Measurements from ENCODE around the gene GANC.

- TF ChIP-seq CTCF (IDR thresholded peaks at IDR 0.05 in 2 of 3, conservative IDR thresholded peaks at IDR 0.05 in 1 of 3; ENCODE audit: insufficient read depth in 2 of 3, low read depth in 1 of 3, low read length in 3 of 3) (no peak), YY1 (IDR thresholded peaks at IDR 0.05; ENCODE audit: borderline replicate concordance in 1 of 3, control insufficient read depth in 1 of 3, extremely low read depth in 1 of 3, insufficient read depth in 3 of 3, insufficient read length in 1 of 3, insufficient replicate concordance in 2 of 3, low read depth in 1 of 3, low read length in 2 of 3) (no peak)
Observed at GRCh38 chr15:42348083-42348482, 75.1 kb downstream of the GANC start.
